ENCODE results near the gene HERC3. TPM values are rescaled to one million over a fixed set of nuclear protein-coding genes. Genes with fewer than 3 reads are reported as not detected.

HERC3 gene
- total and polyA plus RNA-seq, 10 of the 15 experiments (the other 5 are each of a cell fraction or from before 2014, with no cell fraction given), result 0.52 to 18.2 (median 2.8) TPM

GRCh38 chr4:88623097-88623496 lies 30.8 kb downstream of the HERC3 start (continued):
- no peak for TF ChIP-seq ZBTB4 (CRISPR knock-in tag; IDR thresholded peaks at IDR 0.05)

DNA sequence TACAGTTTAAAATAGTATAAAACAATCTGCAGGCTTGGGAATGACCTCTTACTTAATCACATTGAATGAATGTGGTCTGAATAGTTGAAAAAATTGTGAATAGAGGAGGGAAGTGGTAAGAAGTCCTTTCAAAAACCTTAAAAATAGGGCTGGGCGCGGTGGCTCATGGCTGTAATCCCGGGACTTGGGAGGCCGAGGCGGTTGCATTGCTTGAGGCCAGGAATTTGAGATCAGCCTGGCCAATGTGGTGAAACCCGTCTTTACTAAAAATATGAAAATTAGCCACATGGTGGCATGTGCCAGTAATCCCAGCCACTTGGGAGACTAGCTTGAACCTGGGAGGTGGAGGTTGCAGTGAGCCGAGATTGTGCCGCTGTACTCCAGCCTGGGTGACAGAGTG lies 36.5 kb downstream of the HERC3 start:
- Histone ChIP-seq H3K27ac (ENCODE audit: control insufficient read depth, insufficient read depth) (no peak overlapping the region), H2AFZ (ENCODE audit: control insufficient read depth, low read depth, low read length) (no peak overlapping the region), H3K9me3 (replicated peaks; ENCODE audit: control insufficient read depth, insufficient read depth, low read length) (no peaks in the 10 kb centered on the region), H4K20me1 (ENCODE audit: control insufficient read depth, insufficient read depth) (no peaks in the 10 kb centered on the region), H3K4me3 (no peak overlapping the region), H3K79me2 (ENCODE audit: control insufficient read depth, insufficient read depth, low read length) (no peaks in the 10 kb centered on the region), H3K4me1 (ENCODE audit: control insufficient read depth, insufficient read depth, low read length) (no peaks in the 10 kb centered on the region), H3K9ac (ENCODE audit: control insufficient read depth, insufficient read depth, low read length) (no peak overlapping the region), H3K27me3 (replicated peaks in 1 of 2; ENCODE audit: control insufficient read depth in 2 of 2, insufficient read depth in 2 of 2, low read length in 1 of 2) (no peaks in the 10 kb centered on the region), H3K4me2 (ENCODE audit: control insufficient read depth, insufficient read depth) (no peak overlapping the region), H3K36me3 (ENCODE audit: control insufficient read depth in 2 of 2, insufficient read depth in 2 of 2, low read length in 1 of 2) (no peaks in the 10 kb centered on the region)
- ChIA-PET RAD21 (ENCODE audit: unreplicated experiment) (no interaction called here), CTCF (no interaction called here), SMC1A (ENCODE audit: uncharacterized antibody, unreplicated experiment) (no interaction called here), POLR2A (no interaction called here)
- no peak for TF ChIP-seq DPF2 (IDR thresholded peaks at IDR 0.05)
- no peak for TF ChIP-seq BMI1 (IDR thresholded peaks at IDR 0.05; ENCODE audit: borderline replicate concordance)
- no peak for TF ChIP-seq EP300 (IDR thresholded peaks at IDR 0.05; ENCODE audit: borderline replicate concordance in 1 of 2, control insufficient read depth in 1 of 2, low read depth in 2 of 2, low read length in 2 of 2)
- TF ChIP-seq MTA2 (IDR thresholded peaks at IDR 0.05; ENCODE audit: low read depth), result no peak
- no peak for TF ChIP-seq SIN3A (IDR thresholded peaks at IDR 0.05; ENCODE audit: low read depth, low read length)
- TF ChIP-seq, protein P1, sequence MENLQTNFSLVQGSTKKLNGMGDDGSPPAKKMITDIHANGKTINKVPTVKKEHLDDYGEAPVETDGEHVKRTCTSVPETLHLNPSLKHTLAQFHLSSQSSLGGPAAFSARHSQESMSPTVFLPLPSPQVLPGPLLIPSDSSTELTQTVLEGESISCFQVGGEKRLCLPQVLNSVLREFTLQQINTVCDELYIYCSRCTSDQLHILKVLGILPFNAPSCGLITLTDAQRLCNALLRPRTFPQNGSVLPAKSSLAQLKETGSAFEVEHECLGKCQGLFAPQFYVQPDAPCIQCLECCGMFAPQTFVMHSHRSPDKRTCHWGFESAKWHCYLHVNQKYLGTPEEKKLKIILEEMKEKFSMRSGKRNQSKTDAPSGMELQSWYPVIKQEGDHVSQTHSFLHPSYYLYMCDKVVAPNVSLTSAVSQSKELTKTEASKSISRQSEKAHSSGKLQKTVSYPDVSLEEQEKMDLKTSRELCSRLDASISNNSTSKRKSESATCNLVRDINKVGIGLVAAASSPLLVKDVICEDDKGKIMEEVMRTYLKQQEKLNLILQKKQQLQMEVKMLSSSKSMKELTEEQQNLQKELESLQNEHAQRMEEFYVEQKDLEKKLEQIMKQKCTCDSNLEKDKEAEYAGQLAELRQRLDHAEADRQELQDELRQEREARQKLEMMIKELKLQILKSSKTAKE (IDR thresholded peaks at IDR 0.05; ENCODE audit: low read depth, poor library complexity, severe bottlenecking), result no peak
- TF ChIP-seq NFIC (IDR thresholded peaks at IDR 0.05; ENCODE audit: low read depth, low read length), result no peak
- no peak for TF ChIP-seq CHD1 (IDR thresholded peaks at IDR 0.05; ENCODE audit: low read depth, low read length)
- no peak for TF ChIP-seq ASH2L (IDR thresholded peaks at IDR 0.05; ENCODE audit: borderline replicate concordance, low read depth)
- no peak for TF ChIP-seq SRF (IDR thresholded peaks at IDR 0.05; ENCODE audit: low read depth in 2 of 2, low read length in 2 of 2)
- no peak for TF ChIP-seq SMARCA5 (IDR thresholded peaks at IDR 0.05)
- no peak for TF ChIP-seq CEBPB (IDR thresholded peaks at IDR 0.05; ENCODE audit: borderline replicate concordance in 1 of 2, low read depth in 2 of 2, low read length in 2 of 2)
- no peak for TF ChIP-seq SMC3 (IDR thresholded peaks at IDR 0.05; ENCODE audit: borderline replicate concordance, low read length)
- no peak for TF ChIP-seq CHD2 (IDR thresholded peaks at IDR 0.05; ENCODE audit: borderline replicate concordance, low read depth, low read length)
- TF ChIP-seq, protein P2, sequence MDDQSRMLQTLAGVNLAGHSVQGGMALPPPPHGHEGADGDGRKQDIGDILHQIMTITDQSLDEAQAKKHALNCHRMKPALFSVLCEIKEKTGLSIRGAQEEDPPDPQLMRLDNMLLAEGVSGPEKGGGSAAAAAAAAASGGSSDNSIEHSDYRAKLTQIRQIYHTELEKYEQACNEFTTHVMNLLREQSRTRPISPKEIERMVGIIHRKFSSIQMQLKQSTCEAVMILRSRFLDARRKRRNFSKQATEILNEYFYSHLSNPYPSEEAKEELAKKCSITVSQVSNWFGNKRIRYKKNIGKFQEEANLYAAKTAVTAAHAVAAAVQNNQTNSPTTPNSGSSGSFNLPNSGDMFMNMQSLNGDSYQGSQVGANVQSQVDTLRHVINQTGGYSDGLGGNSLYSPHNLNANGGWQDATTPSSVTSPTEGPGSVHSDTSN (IDR thresholded peaks at IDR 0.05; ENCODE audit: insufficient replicate concordance, low read depth, low read length), result no peak
- no peak for TF ChIP-seq ZBED1 (IDR thresholded peaks at IDR 0.05; ENCODE audit: borderline replicate concordance)
- no peak for TF ChIP-seq TCF12 (IDR thresholded peaks at IDR 0.05; ENCODE audit: low read depth, low read length)
- ATAC-seq, result no peak
- intact Hi-C loops (cut with micrococcal nuclease; ENCODE audit: unreplicated experiment) (no loop called here), in situ Hi-C loops (cut with MboI) (no loop called here)
- WGBS (ENCODE audit: insufficient coverage, insufficient replicate concordance, low lambda C conversion rate, missing lambda C conversion rate), result 91% methylated on average over 8 of the region's 8 CpGs
- BruUV-seq (replicated peaks), result no TSS peak
- no peak for DNase-seq (ENCODE audit: low read depth, low spot score)
- FAIRE-seq, result no peak
